Coronary artery (tissue), 2 donors: ENCODE measurements around the gene C16orf96.

Experiments used
- DNase-seq: peaks from one replicate; pipeline ENCODE4 v3.0.0-alpha.2; 2017; ENCODE audit warnings: low spot score
- H3K27ac ChIP-seq, 2 donors: fragments of 200-600 bp; sonication (generic); one replicate each; pipeline ENCODE4 v1.5.1; 2016 to 2019
- H3K4me3 ChIP-seq: fragments of 200-600 bp; sonication (generic); 2 replicates; pipeline ENCODE4 v1.5.1; 2016; ENCODE audit warnings: mild to moderate bottlenecking, moderate library complexity
- TF ChIP-seq, protein P1 (sequence below): fragments of 200-600 bp; sonication (generic); IDR thresholded peaks from one replicate; pipeline ENCODE4 v1.5.1; 2019; ENCODE audit warnings: antibody characterized with exemption

C16orf96 gene

DNA sequence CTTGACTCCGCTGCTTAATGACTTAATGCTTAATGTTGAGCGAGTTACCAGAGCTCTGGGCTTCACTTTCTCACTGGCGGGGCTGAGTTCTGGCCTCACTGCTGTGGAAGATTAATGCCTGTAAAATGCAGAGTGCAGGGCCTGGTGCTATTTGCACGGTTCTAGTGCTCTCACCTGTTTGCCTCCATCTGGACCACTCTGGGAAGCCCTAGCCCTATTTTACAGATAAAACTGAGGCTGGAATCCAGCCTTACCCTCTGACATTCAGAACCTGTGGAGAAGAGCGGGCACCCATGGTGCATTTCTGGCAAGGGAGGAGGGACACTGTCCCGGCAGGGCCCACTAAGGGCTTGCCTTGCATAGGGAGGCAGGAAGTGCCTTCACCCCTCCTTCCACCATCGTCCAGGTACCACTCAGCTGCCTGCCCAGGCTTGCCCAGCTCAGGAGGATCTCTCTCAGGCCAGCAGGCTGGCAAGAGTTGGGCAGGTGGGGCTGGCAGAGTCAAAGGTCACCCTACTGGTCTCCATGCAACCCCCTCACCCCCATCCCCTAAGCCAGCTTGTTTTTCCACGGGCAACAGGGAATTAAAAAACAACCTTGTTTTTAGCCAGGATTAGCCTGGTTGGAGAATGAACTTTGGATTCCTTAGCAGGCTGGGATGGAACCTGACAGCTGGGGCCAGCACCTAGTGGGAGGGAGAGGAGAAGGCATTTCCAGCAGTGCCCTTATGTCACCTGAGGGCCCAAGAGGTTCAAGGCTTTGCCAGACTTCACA is 62.7 kb downstream of the C16orf96 start:
- H3K4me3 ChIP-seq = no peak overlapping the region
- no peak for DNase-seq
- TF ChIP-seq, protein P1, sequence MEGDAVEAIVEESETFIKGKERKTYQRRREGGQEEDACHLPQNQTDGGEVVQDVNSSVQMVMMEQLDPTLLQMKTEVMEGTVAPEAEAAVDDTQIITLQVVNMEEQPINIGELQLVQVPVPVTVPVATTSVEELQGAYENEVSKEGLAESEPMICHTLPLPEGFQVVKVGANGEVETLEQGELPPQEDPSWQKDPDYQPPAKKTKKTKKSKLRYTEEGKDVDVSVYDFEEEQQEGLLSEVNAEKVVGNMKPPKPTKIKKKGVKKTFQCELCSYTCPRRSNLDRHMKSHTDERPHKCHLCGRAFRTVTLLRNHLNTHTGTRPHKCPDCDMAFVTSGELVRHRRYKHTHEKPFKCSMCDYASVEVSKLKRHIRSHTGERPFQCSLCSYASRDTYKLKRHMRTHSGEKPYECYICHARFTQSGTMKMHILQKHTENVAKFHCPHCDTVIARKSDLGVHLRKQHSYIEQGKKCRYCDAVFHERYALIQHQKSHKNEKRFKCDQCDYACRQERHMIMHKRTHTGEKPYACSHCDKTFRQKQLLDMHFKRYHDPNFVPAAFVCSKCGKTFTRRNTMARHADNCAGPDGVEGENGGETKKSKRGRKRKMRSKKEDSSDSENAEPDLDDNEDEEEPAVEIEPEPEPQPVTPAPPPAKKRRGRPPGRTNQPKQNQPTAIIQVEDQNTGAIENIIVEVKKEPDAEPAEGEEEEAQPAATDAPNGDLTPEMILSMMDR = no peak
- peak overlapping the region in 1 of 2 donors; percentile 24 for H3K27ac ChIP-seq

DNA sequence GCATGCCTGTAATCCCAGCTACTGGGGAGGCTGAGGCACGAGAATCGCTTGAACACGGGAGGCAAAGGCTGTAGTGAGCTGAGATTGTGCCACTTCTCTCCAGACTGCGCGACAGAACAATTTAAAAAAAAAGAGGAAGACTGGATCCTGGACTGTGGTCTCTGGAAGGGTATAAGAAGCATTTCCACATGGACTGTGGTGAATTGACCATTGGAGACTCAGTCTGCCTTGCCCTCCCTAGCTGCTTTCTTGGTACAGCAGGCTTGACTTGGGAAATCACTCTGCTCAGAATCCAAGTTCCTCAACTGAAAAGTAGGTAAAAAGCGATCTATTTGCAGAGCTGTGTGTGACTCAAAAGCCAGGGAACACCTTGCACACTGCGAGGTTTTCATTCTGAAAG is 67.5 kb downstream of the C16orf96 start:
- no peak overlapping the region for H3K4me3 ChIP-seq
- DNase-seq = no peak
- H3K27ac ChIP-seq = no peak overlapping the region
- TF ChIP-seq, protein P1 = no peak

DNA sequence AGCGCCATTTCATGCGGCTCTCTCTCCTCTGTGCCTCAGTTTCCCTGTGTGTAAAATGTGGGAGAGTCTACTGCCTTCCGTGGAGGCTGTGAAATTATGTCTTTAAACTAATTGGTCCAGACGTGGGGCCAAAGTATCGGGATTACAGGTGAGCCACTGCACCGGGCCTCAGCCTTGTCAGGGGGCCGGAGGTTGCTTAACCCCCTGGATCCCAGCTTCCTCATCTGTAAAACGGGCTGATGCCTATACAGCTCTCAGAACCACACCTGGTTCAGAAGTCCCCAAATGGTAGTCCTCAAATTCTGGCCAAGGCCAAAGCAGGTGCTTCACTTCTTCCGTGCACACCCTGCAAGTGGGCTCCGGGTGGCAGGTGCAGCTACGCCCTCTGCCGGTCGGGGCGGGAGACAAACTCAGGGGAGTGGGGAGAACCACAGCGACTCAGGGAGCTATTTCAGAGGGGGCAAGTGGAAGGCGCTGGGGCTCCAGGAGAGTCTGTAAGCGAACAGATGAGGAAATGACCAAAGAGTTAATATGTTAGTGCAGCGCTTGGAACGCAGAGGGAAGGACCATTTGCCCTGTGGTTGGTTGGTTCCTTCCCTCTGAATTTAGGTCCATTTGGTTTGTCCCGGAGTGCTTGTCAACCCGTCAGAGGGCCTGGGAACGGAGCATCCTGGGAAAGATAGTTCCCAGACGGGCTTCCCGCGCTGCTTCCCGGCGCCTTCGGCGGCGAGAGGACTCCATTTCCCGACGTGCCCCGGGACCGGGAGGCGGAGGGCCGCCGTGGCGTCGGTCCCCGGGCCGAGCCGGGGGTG is 68.1 kb downstream of the C16orf96 start, which contains the start of gene MGRN1:
Gene MGRN1, plus strand, starts transcription at position 812 of the 812 bp plus-strand sequence. CDS start 135 bp downstream, outside the sequence.
- TF ChIP-seq, protein P1 = peak; percentile 85
- H3K4me3 ChIP-seq = peak within 1 kb of the TSS; percentile 97
- DNase-seq = peak; percentile 96
- peak within 1 kb of the TSS; percentile 91 to 96 for H3K27ac ChIP-seq

DNA sequence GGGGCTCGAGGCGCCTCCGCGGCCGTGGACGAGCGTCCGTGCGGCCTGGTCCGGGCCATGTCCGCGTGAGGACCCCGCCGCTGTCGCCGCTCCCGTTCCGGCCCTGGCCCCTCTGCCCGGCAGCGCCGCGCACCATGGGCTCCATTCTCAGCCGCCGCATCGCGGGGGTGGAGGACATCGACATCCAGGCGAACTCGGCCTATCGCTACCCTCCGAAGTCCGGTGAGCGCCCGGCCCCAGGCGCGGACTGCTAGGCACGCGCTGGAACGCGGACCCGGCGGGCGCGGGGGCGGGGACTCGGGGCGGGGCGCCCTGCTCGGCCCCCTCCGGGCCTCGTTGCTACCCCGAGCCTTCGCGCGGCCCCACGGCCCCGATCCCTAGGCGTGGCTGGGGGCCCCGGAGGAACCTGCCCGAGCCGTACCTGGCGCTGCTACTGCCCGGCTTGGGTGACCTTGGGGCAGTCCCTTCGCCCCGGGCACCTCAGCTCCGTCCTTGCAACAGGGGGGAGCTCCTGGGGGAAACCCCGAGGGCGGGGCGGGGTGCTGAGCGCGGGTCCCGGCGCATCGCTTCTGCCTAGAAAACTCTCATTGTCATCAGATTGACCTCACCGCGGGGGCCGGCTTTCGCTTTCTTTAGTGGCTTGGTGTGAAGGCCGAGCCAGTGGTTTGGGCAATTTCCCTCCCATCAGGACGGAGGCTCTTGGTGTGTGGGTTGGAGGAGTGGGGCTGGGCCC is 68.9 kb downstream of the C16orf96 start:
- Histone ChIP-seq H3K27ac (peak overlapping the region; percentile 91 to 96), H3K4me3 (peak overlapping the region; percentile 97)
- TF ChIP-seq, protein P1 = no peak
- DNase-seq = no peak

DNA sequence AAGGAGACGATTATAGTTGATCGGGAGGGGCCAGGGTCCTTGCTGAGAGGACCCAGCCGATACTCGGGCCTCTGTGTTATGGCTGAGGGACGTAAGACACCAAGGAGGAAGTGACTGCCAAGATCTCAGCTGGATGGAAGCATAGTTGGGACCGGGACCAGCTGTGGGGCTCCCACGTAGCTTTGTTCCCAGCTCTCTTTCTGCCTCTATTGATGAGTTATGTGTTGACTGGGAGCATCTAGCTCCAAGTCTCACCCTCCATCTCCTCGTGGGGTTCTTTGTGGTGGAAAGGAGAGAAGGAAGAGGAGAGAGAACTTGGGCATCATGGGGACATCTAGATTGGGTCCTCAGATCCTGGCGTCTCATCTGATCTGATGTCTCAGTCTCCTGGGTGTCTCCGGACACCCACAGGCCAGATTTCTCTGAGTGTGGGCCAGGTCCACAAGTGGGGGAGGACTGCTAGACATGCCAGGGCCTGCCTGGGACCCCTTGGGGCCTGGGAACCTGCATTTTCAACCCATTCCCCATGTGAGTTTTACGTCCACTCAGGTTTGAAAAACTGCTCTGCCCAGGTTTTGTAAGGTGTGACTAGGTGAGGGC is 69.5 kb downstream of the C16orf96 start:
- H3K4me3 ChIP-seq = peak overlapping the region; percentile 97
- peak overlapping the region; percentile 91 to 96 for H3K27ac ChIP-seq
- TF ChIP-seq, protein P1 = no peak
- DNase-seq = no peak

DNA sequence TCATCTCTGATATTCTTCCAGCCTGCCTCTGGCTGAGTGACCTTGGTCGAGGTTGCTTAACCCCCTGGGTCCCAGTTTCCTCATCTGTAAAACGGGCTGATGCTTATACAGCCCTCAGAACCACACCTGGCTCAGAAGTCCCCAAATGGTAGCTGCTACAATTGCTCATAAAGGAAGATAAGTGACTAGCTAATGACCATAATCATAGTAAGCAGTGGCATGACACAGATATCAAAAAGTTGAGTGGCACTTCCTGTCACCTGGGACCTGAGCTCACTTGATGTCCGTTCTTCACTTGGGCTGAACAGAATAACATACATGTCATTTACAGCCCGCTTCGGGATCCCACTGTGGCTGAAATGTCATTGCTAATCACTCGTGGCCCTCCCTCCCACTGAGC is 70.3 kb downstream of the C16orf96 start:
- no peak overlapping the region for H3K27ac ChIP-seq
- peak; percentile 56 for DNase-seq
- TF ChIP-seq, protein P1 = no peak
- peak overlapping the region; percentile 97 for H3K4me3 ChIP-seq
